A549 (cell line): ENCODE measurements around the gene SCG2.

Experiments used
- CEBPB ChIP-seq, 2 experiments: fragments of >200 bp in 1 of 2; sonication (Bioruptor Twin) in 1 of 2; formaldehyde crosslinking in 1 of 2; IDR thresholded peaks; 2 replicates each; pipeline ENCODE4 v1.6.1; 2012 to 2016
- EP300 ChIP-seq, 2 experiments: fragments of >200 bp; sonication (Bioruptor Twin); formaldehyde crosslinking; IDR thresholded peaks; 2 replicates in 1 of 2; 3 replicates in 1 of 2; pipeline ENCODE4 v1.6.1; 2016 to 2017
- HEYL ChIP-seq: fragments of 250-450 bp; sonication (Bioruptor Pico); IDR thresholded peaks from 2 replicates; pipeline ENCODE4 v1.8.0; 2021; ENCODE audit warnings: mild to moderate bottlenecking, moderate library complexity
- NFE2L2 ChIP-seq: fragments of 150-350 bp; conservative IDR thresholded peaks from 2 replicates; pipeline ENCODE4 v1.6.1; 2014; ENCODE audit warnings: low read length
- PHF8 ChIP-seq: fragments of 200-600 bp; sonication (generic); IDR thresholded peaks from 2 replicates; pipeline ENCODE4 v1.6.1; 2016; ENCODE audit warnings: low read depth, mild to moderate bottlenecking, antibody characterized with exemption, moderate library complexity, borderline replicate concordance
- POLR2A ChIP-seq: IDR thresholded peaks from 2 replicates; pipeline ENCODE4 v1.6.1; 2012; ENCODE audit warnings: mild to moderate bottlenecking, low read length
- RAD21 ChIP-seq, 2 experiments: fragments of >200 bp in 1 of 2; sonication (Bioruptor Twin) in 1 of 2; formaldehyde crosslinking in 1 of 2; IDR thresholded peaks in 1 of 2; conservative IDR thresholded peaks in 1 of 2; 2 replicates in 1 of 2; 3 replicates in 1 of 2; pipeline ENCODE4 v1.6.1; 2012 to 2018; ENCODE audit warnings: inconsistent platforms in 1 of 2
- SMC3 ChIP-seq: fragments of >200 bp; sonication (Bioruptor Twin); formaldehyde crosslinking; IDR thresholded peaks from 3 replicates; pipeline ENCODE4 v1.6.1; 2018; ENCODE audit warnings: inconsistent platforms
- SREBF2 ChIP-seq: fragments of 450-650 bp; IDR thresholded peaks from 2 replicates; pipeline ENCODE4 v1.6.1; 2014; ENCODE audit warnings: mild to moderate bottlenecking, moderate library complexity
- TP53 ChIP-seq: fragments of 250-450 bp; sonication (Bioruptor Pico); IDR thresholded peaks from 2 replicates; pipeline ENCODE4 v1.5.0; 2021; ENCODE audit warnings: mild to moderate bottlenecking, moderate library complexity
- TF ChIP-seq, protein P1 (sequence below): fragments of >200 bp; sonication (Bioruptor Twin); formaldehyde crosslinking; IDR thresholded peaks from 3 replicates; pipeline ENCODE4 v1.5.1; 2016

DNA sequence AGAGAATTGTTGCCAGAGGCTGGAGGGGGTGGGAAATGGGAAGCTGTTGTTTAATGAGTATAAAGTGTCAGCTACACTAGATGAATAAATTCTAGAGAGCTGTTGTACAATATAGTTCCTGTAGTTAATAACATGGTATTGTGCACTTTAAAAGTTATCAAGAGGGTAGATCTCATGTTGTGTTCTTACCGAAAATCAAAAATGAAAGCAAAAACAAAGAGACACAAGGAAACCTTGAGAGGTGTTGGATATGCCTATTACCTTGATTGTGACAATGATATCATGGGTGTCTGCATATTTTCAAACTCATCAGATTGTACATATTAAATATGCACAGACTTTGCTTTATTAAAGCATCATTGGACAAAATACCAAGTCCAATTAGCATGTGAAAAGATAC, 43.2 kb downstream of the SCG2 start:
- TF ChIP-seq PHF8 (no peak), CEBPB (IDR thresholded peaks at IDR 0.05) (no peak), POLR2A (no peak), SREBF2 (no peak), TP53 (no peak), SMC3 (no peak), EP300 (IDR thresholded peaks at IDR 0.05) (no peak), RAD21 (conservative IDR thresholded peaks at IDR 0.05 in 1 of 2, IDR thresholded peaks at IDR 0.05 in 1 of 2) (no peak), HEYL (no peak), NFE2L2 (no peak)
- TF ChIP-seq, protein P1, sequence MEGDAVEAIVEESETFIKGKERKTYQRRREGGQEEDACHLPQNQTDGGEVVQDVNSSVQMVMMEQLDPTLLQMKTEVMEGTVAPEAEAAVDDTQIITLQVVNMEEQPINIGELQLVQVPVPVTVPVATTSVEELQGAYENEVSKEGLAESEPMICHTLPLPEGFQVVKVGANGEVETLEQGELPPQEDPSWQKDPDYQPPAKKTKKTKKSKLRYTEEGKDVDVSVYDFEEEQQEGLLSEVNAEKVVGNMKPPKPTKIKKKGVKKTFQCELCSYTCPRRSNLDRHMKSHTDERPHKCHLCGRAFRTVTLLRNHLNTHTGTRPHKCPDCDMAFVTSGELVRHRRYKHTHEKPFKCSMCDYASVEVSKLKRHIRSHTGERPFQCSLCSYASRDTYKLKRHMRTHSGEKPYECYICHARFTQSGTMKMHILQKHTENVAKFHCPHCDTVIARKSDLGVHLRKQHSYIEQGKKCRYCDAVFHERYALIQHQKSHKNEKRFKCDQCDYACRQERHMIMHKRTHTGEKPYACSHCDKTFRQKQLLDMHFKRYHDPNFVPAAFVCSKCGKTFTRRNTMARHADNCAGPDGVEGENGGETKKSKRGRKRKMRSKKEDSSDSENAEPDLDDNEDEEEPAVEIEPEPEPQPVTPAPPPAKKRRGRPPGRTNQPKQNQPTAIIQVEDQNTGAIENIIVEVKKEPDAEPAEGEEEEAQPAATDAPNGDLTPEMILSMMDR = no peak
